ENCODE measurements around the gene TOMM70.

TOMM70 gene

GRCh38 chr3:100419406-100419805 is 18.5 kb upstream of the TOMM70 start:
- DNase-seq = no peak
- H2BK5ac ChIP-seq (ENCODE audit: low read length) = no peak overlapping the region
- no peaks in the 10 kb centered on the region for H3K79me1 ChIP-seq (ENCODE audit: low read length)
- no CpG with 5 or more reads among the region's 1 CpG for WGBS (ENCODE audit: extremely low coverage, insufficient coverage, low lambda C conversion rate)
- no peak overlapping the region for H3K56ac ChIP-seq (ENCODE audit: low read length)
- no peak overlapping the region for H2AK5ac ChIP-seq (ENCODE audit: low read length)
- H3K4me3 ChIP-seq (ENCODE audit: low read length) = no peak overlapping the region
- H4K8ac ChIP-seq (ENCODE audit: low read depth, low read length) = no peak overlapping the region
- H3K4ac ChIP-seq (ENCODE audit: low read depth, low read length) = no peak overlapping the region
- H3K27me3 ChIP-seq (ENCODE audit: insufficient read depth, low read length, poor library complexity) = no peaks in the 10 kb centered on the region
- no peaks in the 10 kb centered on the region for H3K36me3 ChIP-seq (ENCODE audit: control insufficient read depth, insufficient read depth, low read length)
- no peaks in the 10 kb centered on the region for H3K4me1 ChIP-seq (ENCODE audit: control insufficient read depth, low read depth, low read length)
- H2BK15ac ChIP-seq (replicated peaks; ENCODE audit: low read depth) = no peak overlapping the region
- no peak overlapping the region for H3K23ac ChIP-seq (ENCODE audit: low read length)
- H3K18ac ChIP-seq (ENCODE audit: low read length) = no peak overlapping the region
- no peak overlapping the region for H3K9ac ChIP-seq (ENCODE audit: low read length)
- H3K27ac ChIP-seq (ENCODE audit: low read depth, low read length) = no peak overlapping the region
- no peak overlapping the region for H3K4me2 ChIP-seq (ENCODE audit: low read length)
- H4K5ac ChIP-seq (ENCODE audit: low read length) = no peak overlapping the region
- no peak overlapping the region for H2BK120ac ChIP-seq (ENCODE audit: low read depth, low read length)
- no peaks in the 10 kb centered on the region for H3K79me2 ChIP-seq (ENCODE audit: control insufficient read depth, insufficient read depth, low read length)

GRCh38 chr3:100416863-100417262 is 16.0 kb upstream of the TOMM70 start:
- Histone ChIP-seq H3K4me3 (ENCODE audit: low read length) (no peak overlapping the region), H3K4me2 (ENCODE audit: low read length) (no peak overlapping the region), H4K5ac (ENCODE audit: low read length) (no peak overlapping the region), H2BK15ac (replicated peaks; ENCODE audit: low read depth) (no peak overlapping the region), H3K18ac (ENCODE audit: low read length) (no peak overlapping the region), H3K4me1 (ENCODE audit: control insufficient read depth, low read depth, low read length) (no peaks in the 10 kb centered on the region), H3K27ac (ENCODE audit: low read depth, low read length) (no peak overlapping the region), H3K36me3 (ENCODE audit: control insufficient read depth, insufficient read depth, low read length) (no peaks in the 10 kb centered on the region), H3K4ac (ENCODE audit: low read depth, low read length) (no peak overlapping the region), H3K9ac (ENCODE audit: low read length) (no peak overlapping the region), H2BK120ac (ENCODE audit: low read depth, low read length) (no peak overlapping the region), H3K27me3 (ENCODE audit: insufficient read depth, low read length, poor library complexity) (no peaks in the 10 kb centered on the region), H2BK5ac (ENCODE audit: low read length) (no peak overlapping the region), H3K79me1 (ENCODE audit: low read length) (no peaks in the 10 kb centered on the region), H3K23ac (ENCODE audit: low read length) (no peak overlapping the region), H3K56ac (ENCODE audit: low read length) (no peak overlapping the region), H3K79me2 (ENCODE audit: control insufficient read depth, insufficient read depth, low read length) (no peaks in the 10 kb centered on the region), H4K8ac (ENCODE audit: low read depth, low read length) (no peak overlapping the region), H2AK5ac (ENCODE audit: low read length) (no peak overlapping the region)
- whole genome bisulfite sequencing (ENCODE audit: extremely low coverage, insufficient coverage, low lambda C conversion rate) = no CpG with 5 or more reads among the region's 1 CpG
- no peak for DNase-seq

GRCh38 chr3:100416176-100416575 is 15.3 kb upstream of the TOMM70 start:
- Histone ChIP-seq H3K4me1 (ENCODE audit: control insufficient read depth, low read depth, low read length) (no peaks in the 10 kb centered on the region), H2AK5ac (ENCODE audit: low read length) (no peak overlapping the region), H2BK120ac (ENCODE audit: low read depth, low read length) (no peak overlapping the region), H3K9ac (ENCODE audit: low read length) (no peak overlapping the region), H2BK15ac (replicated peaks; ENCODE audit: low read depth) (no peak overlapping the region), H3K18ac (ENCODE audit: low read length) (no peak overlapping the region), H3K27me3 (ENCODE audit: insufficient read depth, low read length, poor library complexity) (no peaks in the 10 kb centered on the region), H3K23ac (ENCODE audit: low read length) (no peak overlapping the region), H3K4me2 (ENCODE audit: low read length) (no peak overlapping the region), H2BK5ac (ENCODE audit: low read length) (no peak overlapping the region), H3K56ac (ENCODE audit: low read length) (no peak overlapping the region), H3K27ac (ENCODE audit: low read depth, low read length) (no peak overlapping the region), H3K36me3 (ENCODE audit: control insufficient read depth, insufficient read depth, low read length) (no peaks in the 10 kb centered on the region), H3K79me1 (ENCODE audit: low read length) (no peaks in the 10 kb centered on the region), H3K79me2 (ENCODE audit: control insufficient read depth, insufficient read depth, low read length) (no peaks in the 10 kb centered on the region), H4K5ac (ENCODE audit: low read length) (no peak overlapping the region), H4K8ac (ENCODE audit: low read depth, low read length) (no peak overlapping the region), H3K4me3 (ENCODE audit: low read length) (no peak overlapping the region), H3K4ac (ENCODE audit: low read depth, low read length) (no peak overlapping the region)
- no peak for DNase-seq

- Histone ChIP-seq H3K79me2 (ENCODE audit: control insufficient read depth, insufficient read depth, low read length) (no peaks in the 10 kb centered on the region), H3K36me3 (ENCODE audit: control insufficient read depth, insufficient read depth, low read length) (no peaks in the 10 kb centered on the region), H3K23ac (ENCODE audit: low read length) (no peak overlapping the region), H3K4me1 (ENCODE audit: control insufficient read depth, low read depth, low read length) (no peaks in the 10 kb centered on the region), H2BK5ac (ENCODE audit: low read length) (no peak overlapping the region), H2AK5ac (ENCODE audit: low read length) (no peak overlapping the region), H3K27ac (ENCODE audit: low read depth, low read length) (no peak overlapping the region), H3K4ac (ENCODE audit: low read depth, low read length) (no peak overlapping the region), H4K8ac (ENCODE audit: low read depth, low read length) (no peak overlapping the region), H3K27me3 (ENCODE audit: insufficient read depth, low read length, poor library complexity) (no peaks in the 10 kb centered on the region), H3K4me2 (ENCODE audit: low read length) (no peak overlapping the region), H2BK15ac (replicated peaks; ENCODE audit: low read depth) (no peak overlapping the region), H3K18ac (ENCODE audit: low read length) (no peak overlapping the region), H4K5ac (ENCODE audit: low read length) (no peak overlapping the region), H3K9ac (ENCODE audit: low read length) (no peak overlapping the region), H3K79me1 (ENCODE audit: low read length) (peaks cover 2% of the 10 kb centered on the region), H2BK120ac (ENCODE audit: low read depth, low read length) (no peak overlapping the region), H3K4me3 (ENCODE audit: low read length) (no peak overlapping the region), H3K56ac (ENCODE audit: low read length) (no peak overlapping the region)
- no peak for DNase-seq
- no CpG with 5 or more reads among the region's 2 CpGs for WGBS (ENCODE audit: extremely low coverage, insufficient coverage, low lambda C conversion rate)
Measured at GRCh38 chr3:100413613-100414012, 12.7 kb upstream of the TOMM70 start.

GRCh38 chr3:100412912-100413590 is 12.2 kb upstream of the TOMM70 start:
- Histone ChIP-seq H3K18ac (ENCODE audit: low read length) (no peak overlapping the region), H2BK5ac (ENCODE audit: low read length) (no peak overlapping the region), H3K36me3 (ENCODE audit: control insufficient read depth, insufficient read depth, low read length) (no peaks in the 10 kb centered on the region), H3K27me3 (ENCODE audit: insufficient read depth, low read length, poor library complexity) (no peaks in the 10 kb centered on the region), H3K4me2 (ENCODE audit: low read length) (no peak overlapping the region), H3K9ac (ENCODE audit: low read length) (no peak overlapping the region), H3K56ac (ENCODE audit: low read length) (no peak overlapping the region), H3K4me1 (ENCODE audit: control insufficient read depth, low read depth, low read length) (no peaks in the 10 kb centered on the region), H3K23ac (ENCODE audit: low read length) (no peak overlapping the region), H2BK120ac (ENCODE audit: low read depth, low read length) (no peak overlapping the region), H3K4me3 (ENCODE audit: low read length) (no peak overlapping the region), H3K27ac (ENCODE audit: low read depth, low read length) (no peak overlapping the region), H3K79me2 (ENCODE audit: control insufficient read depth, insufficient read depth, low read length) (peaks cover 1% of the 10 kb centered on the region), H4K8ac (ENCODE audit: low read depth, low read length) (no peak overlapping the region), H4K5ac (ENCODE audit: low read length) (no peak overlapping the region), H3K79me1 (ENCODE audit: low read length) (peaks cover 3% of the 10 kb centered on the region), H2AK5ac (ENCODE audit: low read length) (no peak overlapping the region), H2BK15ac (replicated peaks; ENCODE audit: low read depth) (no peak overlapping the region), H3K4ac (ENCODE audit: low read depth, low read length) (no peak overlapping the region)
- DNase-seq = no peak
- no CpG with 5 or more reads among the region's 4 CpGs for WGBS (ENCODE audit: extremely low coverage, insufficient coverage, low lambda C conversion rate)
